Measurements from ENCODE around the gene FZR1. TPM values are rescaled to one million over a fixed set of nuclear protein-coding genes. Genes with fewer than 3 reads are reported as not detected.

The FZR1 gene
- total and polyA plus RNA-seq, 2 of the 13 experiments (the other 11 are each of a cell fraction or from before 2014, with no cell fraction given) = 29.0 to 30.8 TPM

- TF ChIP-seq, protein P1, sequence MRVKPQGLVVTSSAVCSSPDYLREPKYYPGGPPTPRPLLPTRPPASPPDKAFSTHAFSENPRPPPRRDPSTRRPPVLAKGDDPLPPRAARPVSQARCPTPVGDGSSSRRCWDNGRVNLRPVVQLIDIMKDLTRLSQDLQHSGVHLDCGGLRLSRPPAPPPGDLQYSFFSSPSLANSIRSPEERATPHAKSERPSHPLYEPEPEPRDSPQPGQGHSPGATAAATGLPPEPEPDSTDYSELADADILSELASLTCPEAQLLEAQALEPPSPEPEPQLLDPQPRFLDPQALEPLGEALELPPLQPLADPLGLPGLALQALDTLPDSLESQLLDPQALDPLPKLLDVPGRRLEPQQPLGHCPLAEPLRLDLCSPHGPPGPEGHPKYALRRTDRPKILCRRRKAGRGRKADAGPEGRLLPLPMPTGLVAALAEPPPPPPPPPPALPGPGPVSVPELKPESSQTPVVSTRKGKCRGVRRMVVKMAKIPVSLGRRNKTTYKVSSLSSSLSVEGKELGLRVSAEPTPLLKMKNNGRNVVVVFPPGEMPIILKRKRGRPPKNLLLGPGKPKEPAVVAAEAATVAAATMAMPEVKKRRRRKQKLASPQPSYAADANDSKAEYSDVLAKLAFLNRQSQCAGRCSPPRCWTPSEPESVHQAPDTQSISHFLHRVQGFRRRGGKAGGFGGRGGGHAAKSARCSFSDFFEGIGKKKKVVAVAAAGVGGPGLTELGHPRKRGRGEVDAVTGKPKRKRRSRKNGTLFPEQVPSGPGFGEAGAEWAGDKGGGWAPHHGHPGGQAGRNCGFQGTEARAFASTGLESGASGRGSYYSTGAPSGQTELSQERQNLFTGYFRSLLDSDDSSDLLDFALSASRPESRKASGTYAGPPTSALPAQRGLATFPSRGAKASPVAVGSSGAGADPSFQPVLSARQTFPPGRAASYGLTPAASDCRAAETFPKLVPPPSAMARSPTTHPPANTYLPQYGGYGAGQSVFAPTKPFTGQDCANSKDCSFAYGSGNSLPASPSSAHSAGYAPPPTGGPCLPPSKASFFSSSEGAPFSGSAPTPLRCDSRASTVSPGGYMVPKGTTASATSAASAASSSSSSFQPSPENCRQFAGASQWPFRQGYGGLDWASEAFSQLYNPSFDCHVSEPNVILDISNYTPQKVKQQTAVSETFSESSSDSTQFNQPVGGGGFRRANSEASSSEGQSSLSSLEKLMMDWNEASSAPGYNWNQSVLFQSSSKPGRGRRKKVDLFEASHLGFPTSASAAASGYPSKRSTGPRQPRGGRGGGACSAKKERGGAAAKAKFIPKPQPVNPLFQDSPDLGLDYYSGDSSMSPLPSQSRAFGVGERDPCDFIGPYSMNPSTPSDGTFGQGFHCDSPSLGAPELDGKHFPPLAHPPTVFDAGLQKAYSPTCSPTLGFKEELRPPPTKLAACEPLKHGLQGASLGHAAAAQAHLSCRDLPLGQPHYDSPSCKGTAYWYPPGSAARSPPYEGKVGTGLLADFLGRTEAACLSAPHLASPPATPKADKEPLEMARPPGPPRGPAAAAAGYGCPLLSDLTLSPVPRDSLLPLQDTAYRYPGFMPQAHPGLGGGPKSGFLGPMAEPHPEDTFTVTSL (CRISPR knock-in tag; IDR thresholded peaks at IDR 0.05; ENCODE audit: borderline replicate concordance) = no peak
- TF ChIP-seq SIX1 (CRISPR knock-in tag; IDR thresholded peaks at IDR 0.05; ENCODE audit: borderline replicate concordance) = no peak
- no peak for TF ChIP-seq RFX1 (IDR thresholded peaks at IDR 0.05)
- no peak for TF ChIP-seq ZNF20 (CRISPR knock-in tag; IDR thresholded peaks at IDR 0.05)
- no peak for TF ChIP-seq TCF7L2 (IDR thresholded peaks at IDR 0.05; ENCODE audit: low read depth, low read length)
- TF ChIP-seq ZNF83 (CRISPR knock-in tag; IDR thresholded peaks at IDR 0.05; ENCODE audit: borderline replicate concordance) = no peak; the same call in 1 of the 2 replicates
- TF ChIP-seq ZBTB7A (CRISPR knock-in tag; IDR thresholded peaks at IDR 0.05) = no peak
- TF ChIP-seq DNMT3B (CRISPR knock-in tag; conservative IDR thresholded peaks at IDR 0.05) = peak; percentile 93; the same call in 1 of the 2 replicates
- no peak for TF ChIP-seq ZNF7 (CRISPR knock-in tag; IDR thresholded peaks at IDR 0.05)
- TF ChIP-seq, protein P2, sequence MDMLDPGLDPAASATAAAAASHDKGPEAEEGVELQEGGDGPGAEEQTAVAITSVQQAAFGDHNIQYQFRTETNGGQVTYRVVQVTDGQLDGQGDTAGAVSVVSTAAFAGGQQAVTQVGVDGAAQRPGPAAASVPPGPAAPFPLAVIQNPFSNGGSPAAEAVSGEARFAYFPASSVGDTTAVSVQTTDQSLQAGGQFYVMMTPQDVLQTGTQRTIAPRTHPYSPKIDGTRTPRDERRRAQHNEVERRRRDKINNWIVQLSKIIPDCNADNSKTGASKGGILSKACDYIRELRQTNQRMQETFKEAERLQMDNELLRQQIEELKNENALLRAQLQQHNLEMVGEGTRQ (IDR thresholded peaks at IDR 0.05; ENCODE audit: low read depth, low read length) = peak; percentile 95
- TF ChIP-seq, protein P2 (CRISPR knock-in tag; IDR thresholded peaks at IDR 0.05; ENCODE audit: borderline replicate concordance) = peak; percentile 99
- TF ChIP-seq ZNF281 (CRISPR knock-in tag; IDR thresholded peaks at IDR 0.05; ENCODE audit: borderline replicate concordance) = peak; percentile 28; the same call in 1 of the 2 replicates
- TF ChIP-seq PRDM10 (CRISPR knock-in tag; IDR thresholded peaks at IDR 0.05; ENCODE audit: low read depth) = peak; percentile 100
- peak; percentile 74; the same call in 1 of the 2 replicates for TF ChIP-seq ZSCAN22 (CRISPR knock-in tag; IDR thresholded peaks at IDR 0.05)
- TF ChIP-seq RBM22 (optimal IDR thresholded peaks at IDR 0.05; ENCODE audit: low read length) = no peak
Measured at GRCh38 chr19:3500429-3501101, 5.5 kb upstream of the FZR1 start, which contains the start of gene DOHH (continued).

Data from HepG2 (cell line).